Tibial artery (tissue), 4 donors: Measurements from ENCODE around the gene UBAP1L.
"Not testable (repeated sequence)": the region's sequence is repeated elsewhere in the genome, so short reads cannot be mapped to it uniquely, and the experiment has no call there.

Experiments
- DNase-seq, 2 donors: peaks; one replicate each; pipeline ENCODE4 v3.0.0-alpha.2; 2019
- H3K27ac ChIP-seq, 2 donors: fragments of 200-600 bp; sonication (generic) in 1 of 2; 1 replicate in 1 of 2; 2 replicates in 1 of 2; pipeline ENCODE4 v1.5.1; 2018 to 2019; ENCODE audit warnings: mild to moderate bottlenecking in 1 of 2
- H3K27me3 ChIP-seq, 2 donors: fragments of 200-600 bp; sonication (generic) in 1 of 2; one replicate each; pipeline versions ENCODE4 v1.5.1 to v1.6.0; 2016 to 2019
- H3K36me3 ChIP-seq, 3 donors: fragments of 200-600 bp; sonication (generic) in 2 of 3; one replicate each; pipeline ENCODE4 v1.5.1; 2016 to 2019; ENCODE audit warnings: mild to moderate bottlenecking in 2 of 3
- H3K4me1 ChIP-seq, 4 donors: fragments of 200-600 bp; sonication (generic) in 2 of 4; 1 replicate in 3 of 4; 2 replicates in 1 of 4; pipeline ENCODE4 v1.5.1; 2016 to 2019
- H3K4me3 ChIP-seq, 2 donors: fragments of 200-600 bp; sonication (generic) in 1 of 2; 1 replicate in 1 of 2; 2 replicates in 1 of 2; pipeline ENCODE4 v1.5.1; 2018 to 2019; ENCODE audit warnings: mild to moderate bottlenecking in 2 of 2
- H3K9me3 ChIP-seq, 3 donors: fragments of 200-600 bp; sonication (generic) in 1 of 3; one replicate each; pipeline ENCODE4 v1.5.1; 2016 to 2019
- intact Hi-C: fragments of 100-400 bp; cut with DNase I; formaldehyde crosslinking; loops from one replicate; pipeline ENCODE4 v1.15.0; 2023; ENCODE audit warnings: low total_unique reads
- TF ChIP-seq, protein P1 (sequence below), 2 experiments: fragments of 200-600 bp in 1 of 2; fragments of 450-650 bp in 1 of 2; IDR thresholded peaks; one replicate each; pipeline ENCODE4 v1.5.1; 2017 to 2019; ENCODE audit warnings: antibody characterized with exemption in 2 of 2, mild to moderate bottlenecking in 1 of 2, moderate library complexity in 1 of 2

Gene UBAP1L

DNA sequence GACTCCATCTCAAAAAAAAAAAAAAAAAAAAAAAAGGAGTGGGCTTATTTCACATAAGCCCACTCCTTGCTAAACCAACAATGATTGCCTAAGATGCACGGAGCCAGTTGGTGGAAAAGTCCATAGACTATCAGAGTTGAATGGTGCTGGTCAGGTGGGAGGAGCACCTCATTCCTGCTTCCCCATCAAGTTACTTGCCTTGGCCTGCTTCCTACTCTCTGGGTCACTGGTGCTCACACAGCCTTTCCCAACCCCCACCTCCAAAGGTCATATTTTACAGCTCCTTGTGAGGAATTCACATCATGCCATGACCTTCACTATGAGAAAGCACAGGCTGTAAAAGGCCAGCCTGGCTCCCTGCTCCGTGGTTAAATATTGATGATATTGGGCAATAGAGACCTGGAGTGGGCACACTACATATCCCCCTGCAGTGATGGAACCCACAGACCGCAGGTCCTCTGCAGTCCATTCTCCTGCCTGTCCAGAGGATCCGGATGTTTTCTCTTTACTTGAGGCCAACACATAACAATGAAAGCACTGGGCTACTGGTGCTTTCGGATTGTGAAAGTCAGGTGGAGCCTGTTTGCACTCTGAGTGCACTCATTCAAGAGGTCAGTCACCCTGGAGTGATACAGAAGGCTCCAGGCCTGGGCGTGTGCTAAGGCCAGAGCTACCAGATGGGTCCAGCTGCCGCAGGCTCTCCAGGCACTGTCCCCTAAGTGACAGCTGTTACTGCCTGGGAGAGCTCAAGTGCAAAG lies 70.1 kb downstream of the UBAP1L start, which contains the start of gene SLC51B:
Gene SLC51B (plus strand): TSS at position 664 of the 758 bp plus-strand sequence. CDS start 4,618 bp downstream, outside the sequence.
- Histone ChIP-seq H3K9me3 (no peaks in the 10 kb centered on the region), H3K27ac (peak within 1 kb of the TSS in 1 of 2 donors; percentile 37), H3K27me3 (no peaks in the 10 kb centered on the region), H3K4me1 (peaks cover 0 to 32% (median 6%) of the 10 kb centered on the region in 4 donors), H3K36me3 (peaks cover 5 to 17% (median 9%) of the 10 kb centered on the region in 3 donors), H3K4me3 (no peak within 1 kb of the TSS)
- DNase-seq: no peak
- intact Hi-C loops: no loop called here
- TF ChIP-seq, protein P1, sequence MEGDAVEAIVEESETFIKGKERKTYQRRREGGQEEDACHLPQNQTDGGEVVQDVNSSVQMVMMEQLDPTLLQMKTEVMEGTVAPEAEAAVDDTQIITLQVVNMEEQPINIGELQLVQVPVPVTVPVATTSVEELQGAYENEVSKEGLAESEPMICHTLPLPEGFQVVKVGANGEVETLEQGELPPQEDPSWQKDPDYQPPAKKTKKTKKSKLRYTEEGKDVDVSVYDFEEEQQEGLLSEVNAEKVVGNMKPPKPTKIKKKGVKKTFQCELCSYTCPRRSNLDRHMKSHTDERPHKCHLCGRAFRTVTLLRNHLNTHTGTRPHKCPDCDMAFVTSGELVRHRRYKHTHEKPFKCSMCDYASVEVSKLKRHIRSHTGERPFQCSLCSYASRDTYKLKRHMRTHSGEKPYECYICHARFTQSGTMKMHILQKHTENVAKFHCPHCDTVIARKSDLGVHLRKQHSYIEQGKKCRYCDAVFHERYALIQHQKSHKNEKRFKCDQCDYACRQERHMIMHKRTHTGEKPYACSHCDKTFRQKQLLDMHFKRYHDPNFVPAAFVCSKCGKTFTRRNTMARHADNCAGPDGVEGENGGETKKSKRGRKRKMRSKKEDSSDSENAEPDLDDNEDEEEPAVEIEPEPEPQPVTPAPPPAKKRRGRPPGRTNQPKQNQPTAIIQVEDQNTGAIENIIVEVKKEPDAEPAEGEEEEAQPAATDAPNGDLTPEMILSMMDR (IDR thresholded peaks at IDR 0.05): no peak

DNA sequence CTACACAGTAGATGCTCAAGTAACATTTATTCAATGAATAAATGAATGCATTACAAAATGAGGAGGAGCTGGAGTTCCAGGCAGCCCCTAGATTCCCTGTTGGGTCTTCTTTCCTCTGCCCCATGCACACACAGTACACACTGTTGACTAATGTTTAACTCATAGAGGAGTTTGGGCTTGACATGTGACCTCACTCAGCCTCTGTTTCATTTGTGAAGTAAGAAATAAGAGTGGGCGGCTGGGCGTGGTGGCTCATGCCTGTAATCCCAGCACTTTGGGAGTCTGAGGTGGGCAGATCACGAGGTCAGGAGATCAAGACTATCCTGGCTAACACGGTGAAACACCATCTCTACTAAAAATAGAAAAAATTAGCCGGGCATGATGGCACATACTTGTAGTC lies 70.8 kb downstream of the UBAP1L start:
- Histone ChIP-seq H3K36me3 (peaks cover 5 to 17% (median 9%) of the 10 kb centered on the region in 3 donors), H3K4me1 (peaks cover 0 to 25% (median 0%) of the 10 kb centered on the region in 4 donors), H3K27ac (peak overlapping the region in 1 of 2 donors; percentile 37)
- H3K9me3 ChIP-seq, H3K27me3 ChIP-seq, intact Hi-C loops, H3K4me3 ChIP-seq, DNase-seq: not testable (repeated sequence)

DNA sequence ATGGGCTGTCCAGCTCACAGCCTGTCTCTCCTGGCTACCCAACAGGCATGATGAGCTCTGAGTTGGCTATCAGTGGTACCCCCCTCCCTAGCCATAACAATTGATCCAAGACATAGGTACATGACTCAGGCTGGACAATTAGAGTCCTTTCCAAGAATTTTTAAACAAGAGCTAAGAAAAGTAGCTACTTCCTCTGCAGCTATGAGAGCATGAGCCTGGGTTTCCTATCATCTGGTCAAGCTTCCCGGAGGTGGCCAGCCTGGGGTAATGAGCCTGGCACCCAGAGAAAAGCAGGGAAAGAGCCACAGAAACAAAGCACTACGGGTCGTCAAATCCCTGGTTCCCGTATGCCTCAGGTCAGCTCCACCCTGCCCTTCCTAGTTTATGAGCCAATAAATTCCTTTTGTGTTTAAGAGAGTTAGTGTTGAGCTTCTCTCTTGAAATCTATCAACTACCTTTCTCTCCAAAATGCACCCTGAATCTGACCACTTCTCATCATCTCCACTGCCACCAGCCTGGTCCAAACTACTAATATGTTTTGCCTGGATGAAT lies 72.1 kb downstream of the UBAP1L start:
- intact Hi-C loops: no loop called here
- Histone ChIP-seq H3K27ac (peak overlapping the region in 1 of 2 donors; percentile 8), H3K27me3 (no peaks in the 10 kb centered on the region), H3K36me3 (peaks cover 5 to 17% (median 9%) of the 10 kb centered on the region in 3 donors), H3K4me3 (no peak overlapping the region), H3K9me3 (no peaks in the 10 kb centered on the region), H3K4me1 (peaks cover 0 to 11% (median 0%) of the 10 kb centered on the region in 4 donors)
- TF ChIP-seq, protein P1 (IDR thresholded peaks at IDR 0.05): no peak
- DNase-seq: no peak
